Activated CD4-positive, alpha-beta T cell treated with anti-CD3 and anti-CD28 coated beads for 4 hours (primary cell): ENCODE results near the gene NT5C3B.
"Not testable (repeated sequence)": the region's sequence is repeated elsewhere in the genome, so short reads cannot be mapped to it uniquely, and the experiment has no call there.

Experiments used
- DNase-seq, 2 donors: peaks; one replicate each; pipeline ENCODE4 v3.0.0-alpha.2; 2020

NT5C3B gene

GRCh38 chr17:41837761-41838538 is 1.9 kb upstream of the NT5C3B start, which contains the start of gene KLHL10:
KLHL10 (plus strand) TSS chr17:41837825; CDS start chr17:41837933, 108 bp downstream.
- no peak for DNase-seq

GRCh38 chr17:41836550-41837196 is 641 bp upstream of the NT5C3B start:
- no peak for DNase-seq

GRCh38 chr17:41835214-41835799 is 725 bp downstream of the NT5C3B start:
- DNase-seq = no peak

GRCh38 chr17:41829961-41830360 is 6.1 kb downstream of the NT5C3B start:
- DNase-seq = not testable (repeated sequence)

- no peak for DNase-seq
Observed at GRCh38 chr17:41825175-41825845, 10.7 kb downstream of the NT5C3B start.

GRCh38 chr17:41824086-41824485 is 11.9 kb downstream of the NT5C3B start:
- DNase-seq = no peak

- DNase-seq = no peak
Observed at GRCh38 chr17:41823580-41823979, 12.5 kb downstream of the NT5C3B start.

- DNase-seq = no peak
Observed at GRCh38 chr17:41823141-41823524, 12.9 kb downstream of the NT5C3B start.

- DNase-seq = no peak
Observed at GRCh38 chr17:41822216-41823140, 13.6 kb downstream of the NT5C3B start.

- DNase-seq = no peak
Observed at GRCh38 chr17:41821776-41822175, 14.3 kb downstream of the NT5C3B start.

- no peak for DNase-seq
Observed at GRCh38 chr17:41818024-41818423, 18.0 kb downstream of the NT5C3B start.

GRCh38 chr17:41816637-41817320 is 19.3 kb downstream of the NT5C3B start:
- DNase-seq = no peak

GRCh38 chr17:41814195-41814594 is 21.8 kb downstream of the NT5C3B start:
- DNase-seq = no peak

GRCh38 chr17:41813699-41814124 is 22.3 kb downstream of the NT5C3B start:
- DNase-seq = no peak

GRCh38 chr17:41813152-41813680 is 22.8 kb downstream of the NT5C3B start:
- no peak for DNase-seq

GRCh38 chr17:41812381-41813151 is 23.5 kb downstream of the NT5C3B start, which contains the start of gene FKBP10:
FKBP10 (plus strand) TSS chr17:41813004; CDS start chr17:41813035, 31 bp downstream.
- peak; percentile 20 to 38 for DNase-seq

GRCh38 chr17:41811549-41812380 is 24.3 kb downstream of the NT5C3B start, which contains the start of gene P3H4:
P3H4 (minus strand) TSS chr17:41811949; CDS start chr17:41811915, 34 bp downstream.
- DNase-seq = peak; percentile 63 to 66

- DNase-seq = no peak
Observed at GRCh38 chr17:41810659-41811548, 25.1 kb downstream of the NT5C3B start.
